ENCODE data around the gene TNIP3. TPM values are rescaled to one million over a fixed set of nuclear protein-coding genes. Genes with fewer than 3 reads are reported as not detected.
A peak's percentile ranks its signal among the peaks of the same experiment; 100 is the strongest.

TNIP3 gene
- total and polyA plus RNA-seq, 3 experiments from 2014 or later = 7.0 to 15.7 (median 13.7) TPM

DNA sequence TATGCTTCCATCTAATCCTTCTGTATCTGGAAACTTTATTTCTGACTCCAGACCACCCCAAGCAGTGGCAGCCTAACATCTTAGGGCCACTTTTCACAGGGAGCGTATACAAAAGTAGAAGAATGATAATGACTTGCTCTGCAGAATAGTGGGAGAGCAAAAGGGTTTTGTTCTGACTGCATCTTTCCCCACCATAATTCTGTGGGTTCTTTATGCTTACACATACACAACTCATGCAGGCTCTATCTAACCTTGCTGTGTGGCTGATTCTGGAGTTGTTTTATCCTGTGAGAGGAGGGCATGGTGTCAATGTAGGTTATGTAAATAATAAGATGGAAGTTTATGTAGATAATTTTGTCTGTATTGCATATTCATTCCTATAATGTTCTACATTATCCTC is 49.4 kb downstream of the TNIP3 start:
- no peaks in the 10 kb centered on the region for H3K9me3 Mint-ChIP-seq
- DNase-seq = no peak
- H3K27me3 ChIP-seq (ENCODE audit: insufficient read depth, low read length, poor library complexity, severe bottlenecking) = no peaks in the 10 kb centered on the region
- peaks cover 9% of the 10 kb centered on the region for H3K4me1 ChIP-seq (ENCODE audit: insufficient read depth, low read length)
- peak overlapping the region in 1 of 8 donors; percentile 35 for H3K27ac Mint-ChIP-seq
- no peaks in the 10 kb centered on the region for H3K36me3 Mint-ChIP-seq
- no peaks in the 10 kb centered on the region for H3K36me3 ChIP-seq (ENCODE audit: insufficient read depth, low read length)
- no peak overlapping the region for H3K4me3 Mint-ChIP-seq
- H3K27me3 Mint-ChIP-seq = no peaks in the 10 kb centered on the region
- H3K4me1 Mint-ChIP-seq = peaks cover 6 to 13% (median 10%) of the 10 kb centered on the region in 3 donors
- H3K4me3 ChIP-seq (ENCODE audit: low read length) = no peak overlapping the region
- H3K9me3 ChIP-seq (ENCODE audit: low read length) = no peaks in the 10 kb centered on the region
- H3K27ac ChIP-seq (ENCODE audit: low read depth, low read length) = no peak overlapping the region
- ChIA-PET CTCF (no interaction called here), POLR2A (no interaction called here)

- no peak overlapping the region for H3K27ac ChIP-seq (ENCODE audit: low read depth, low read length)
- POLR2A ChIA-PET = no interaction called here
- H3K36me3 ChIP-seq (ENCODE audit: insufficient read depth, low read length) = no peaks in the 10 kb centered on the region
- no peak overlapping the region for H3K4me3 Mint-ChIP-seq
- H3K9me3 Mint-ChIP-seq = no peaks in the 10 kb centered on the region
- H3K27ac Mint-ChIP-seq = no peak overlapping the region
- H3K27me3 ChIP-seq (ENCODE audit: insufficient read depth, low read length, poor library complexity, severe bottlenecking) = no peaks in the 10 kb centered on the region
- no peak for DNase-seq
- H3K4me3 ChIP-seq (ENCODE audit: low read length) = no peak overlapping the region
- peaks cover 0 to 3% of the 10 kb centered on the region in 2 donors for H3K27me3 Mint-ChIP-seq
- H3K36me3 Mint-ChIP-seq = peaks cover 0 to 4% (median 0%) of the 10 kb centered on the region in 3 donors
- H3K9me3 ChIP-seq (ENCODE audit: low read length) = no peaks in the 10 kb centered on the region
- CTCF ChIA-PET = interaction anchor here (1.0 kb wide), 1 partner anchor 24 kb away, joined by 3 read pairs; no protein-coding TSS in a partner anchor
- H3K4me1 ChIP-seq (ENCODE audit: insufficient read depth, low read length) = no peaks in the 10 kb centered on the region
- peaks cover 0 to 4% (median 2%) of the 10 kb centered on the region in 3 donors for H3K4me1 Mint-ChIP-seq
Observed at GRCh38 chr4:121112530-121112929, 51.6 kb downstream of the TNIP3 start.

- Mint-ChIP-seq H3K27ac (no peak overlapping the region), H3K4me3 (no peak overlapping the region), H3K9me3 (peaks cover 0 to 3% (median 0%) of the 10 kb centered on the region in 5 donors), H3K4me1 (peaks cover 0 to 2% (median 0%) of the 10 kb centered on the region in 3 donors), H3K36me3 (peaks cover 0 to 9% (median 0%) of the 10 kb centered on the region in 3 donors), H3K27me3 (peaks cover 0 to 3% of the 10 kb centered on the region in 2 donors)
- POLR2A ChIA-PET = no interaction called here
- H3K27ac ChIP-seq (ENCODE audit: low read depth, low read length) = no peak overlapping the region
- no peak overlapping the region for H3K4me3 ChIP-seq (ENCODE audit: low read length)
- no peaks in the 10 kb centered on the region for H3K4me1 ChIP-seq (ENCODE audit: insufficient read depth, low read length)
- H3K36me3 ChIP-seq (ENCODE audit: insufficient read depth, low read length) = no peaks in the 10 kb centered on the region
- CTCF ChIA-PET = no interaction called here
- DNase-seq = no peak
- no peaks in the 10 kb centered on the region for H3K27me3 ChIP-seq (ENCODE audit: insufficient read depth, low read length, poor library complexity, severe bottlenecking)
- H3K9me3 ChIP-seq (ENCODE audit: low read length) = no peaks in the 10 kb centered on the region
Observed at GRCh38 chr4:121108557-121108956, 55.6 kb downstream of the TNIP3 start.

- H3K27ac ChIP-seq (ENCODE audit: low read depth, low read length) = no peak overlapping the region
- no peaks in the 10 kb centered on the region for H3K4me1 ChIP-seq (ENCODE audit: insufficient read depth, low read length)
- peaks cover 0 to 3% (median 0%) of the 10 kb centered on the region in 5 donors for H3K9me3 Mint-ChIP-seq
- H3K4me1 Mint-ChIP-seq = no peaks in the 10 kb centered on the region
- H3K27ac Mint-ChIP-seq = peak overlapping the region in 1 of 8 donors; percentile 87
- DNase-seq = no peak
- CTCF ChIA-PET = no interaction called here
- H3K27me3 Mint-ChIP-seq = peaks cover 0 to 3% of the 10 kb centered on the region in 2 donors
- POLR2A ChIA-PET = no interaction called here
- no peaks in the 10 kb centered on the region for H3K36me3 ChIP-seq (ENCODE audit: insufficient read depth, low read length)
- H3K4me3 ChIP-seq (ENCODE audit: low read length) = no peak overlapping the region
- peaks cover 0 to 9% (median 0%) of the 10 kb centered on the region in 3 donors for H3K36me3 Mint-ChIP-seq
- H3K9me3 ChIP-seq (ENCODE audit: low read length) = no peaks in the 10 kb centered on the region
- no peak overlapping the region for H3K4me3 Mint-ChIP-seq
- H3K27me3 ChIP-seq (ENCODE audit: insufficient read depth, low read length, poor library complexity, severe bottlenecking) = no peaks in the 10 kb centered on the region
Observed at GRCh38 chr4:121107507-121107906, 56.6 kb downstream of the TNIP3 start.

DNA sequence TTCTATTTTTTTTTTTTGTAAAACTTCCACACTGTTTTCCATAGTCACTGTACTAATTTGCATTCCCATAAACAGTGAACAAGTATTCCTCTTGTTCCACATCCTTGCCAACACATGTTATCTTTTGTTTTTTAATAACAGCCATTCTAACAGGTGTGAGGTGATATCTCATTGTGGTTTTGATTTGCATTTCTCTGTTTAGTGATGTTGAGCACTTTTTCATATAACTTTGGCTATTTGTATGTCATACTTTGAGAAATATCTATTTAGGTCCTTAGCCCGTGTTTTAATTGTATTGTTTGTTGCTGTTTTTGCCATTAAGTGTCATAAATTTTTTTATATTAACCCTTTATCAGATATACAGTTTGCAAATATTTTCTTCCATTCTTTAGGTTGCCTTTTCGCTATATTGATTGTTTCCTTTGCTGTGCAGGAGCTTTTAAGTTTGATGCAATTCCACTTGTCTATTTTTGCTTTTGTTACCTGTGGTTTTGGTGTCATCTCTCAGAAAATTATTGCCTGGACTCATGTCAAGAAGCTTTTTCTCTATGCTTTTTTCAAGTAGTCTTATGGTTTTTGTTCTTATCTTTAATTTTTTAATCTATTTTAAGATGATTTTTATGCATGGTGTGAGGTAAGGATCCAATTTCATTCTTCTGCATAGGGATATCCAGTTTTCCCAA is 63.9 kb downstream of the TNIP3 start:
- peaks cover 0 to 6% (median 0%) of the 10 kb centered on the region in 3 donors for H3K4me1 Mint-ChIP-seq
- ChIA-PET POLR2A (no interaction called here), CTCF (interaction anchor here (1.1 kb wide), 1 partner anchor 92 kb away, joined by 3 read pairs; no protein-coding TSS in a partner anchor)

GRCh38 chr4:121098266-121098665 is 65.9 kb downstream of the TNIP3 start:
- ChIA-PET CTCF (no interaction called here), POLR2A (no interaction called here)
- no peak overlapping the region for H3K4me3 ChIP-seq (ENCODE audit: low read length)
- H3K9me3 Mint-ChIP-seq = no peaks in the 10 kb centered on the region
- H3K4me1 Mint-ChIP-seq = peaks cover 0 to 6% (median 0%) of the 10 kb centered on the region in 3 donors
- no peaks in the 10 kb centered on the region for H3K27me3 ChIP-seq (ENCODE audit: insufficient read depth, low read length, poor library complexity, severe bottlenecking)
- no peaks in the 10 kb centered on the region for H3K27me3 Mint-ChIP-seq
- H3K4me1 ChIP-seq (ENCODE audit: insufficient read depth, low read length) = no peaks in the 10 kb centered on the region
- no peaks in the 10 kb centered on the region for H3K36me3 Mint-ChIP-seq
- no peak for DNase-seq
- no peak overlapping the region for H3K4me3 Mint-ChIP-seq
- H3K27ac Mint-ChIP-seq = no peak overlapping the region
- H3K36me3 ChIP-seq (ENCODE audit: insufficient read depth, low read length) = no peaks in the 10 kb centered on the region
- H3K27ac ChIP-seq (ENCODE audit: low read depth, low read length) = no peak overlapping the region
- H3K9me3 ChIP-seq (ENCODE audit: low read length) = no peaks in the 10 kb centered on the region

More for the DNA sequence above, 63.9 kb downstream of the TNIP3 start:
- Histone ChIP-seq H3K9me3 (ENCODE audit: low read length) (no peaks in the 10 kb centered on the region), H3K27me3 (ENCODE audit: insufficient read depth, low read length, poor library complexity, severe bottlenecking) (no peaks in the 10 kb centered on the region), H3K36me3 (ENCODE audit: insufficient read depth, low read length) (no peaks in the 10 kb centered on the region), H3K27ac (ENCODE audit: low read depth, low read length) (no peak overlapping the region), H3K4me3 (ENCODE audit: low read length) (no peak overlapping the region), H3K4me1 (ENCODE audit: insufficient read depth, low read length) (no peaks in the 10 kb centered on the region)
- Mint-ChIP-seq H3K27ac (no peak overlapping the region), H3K9me3 (peaks cover 0 to 3% (median 0%) of the 10 kb centered on the region in 5 donors), H3K36me3 (no peaks in the 10 kb centered on the region), H3K27me3 (no peaks in the 10 kb centered on the region), H3K4me3 (no peak overlapping the region)
- DNase-seq = no peak

DNA sequence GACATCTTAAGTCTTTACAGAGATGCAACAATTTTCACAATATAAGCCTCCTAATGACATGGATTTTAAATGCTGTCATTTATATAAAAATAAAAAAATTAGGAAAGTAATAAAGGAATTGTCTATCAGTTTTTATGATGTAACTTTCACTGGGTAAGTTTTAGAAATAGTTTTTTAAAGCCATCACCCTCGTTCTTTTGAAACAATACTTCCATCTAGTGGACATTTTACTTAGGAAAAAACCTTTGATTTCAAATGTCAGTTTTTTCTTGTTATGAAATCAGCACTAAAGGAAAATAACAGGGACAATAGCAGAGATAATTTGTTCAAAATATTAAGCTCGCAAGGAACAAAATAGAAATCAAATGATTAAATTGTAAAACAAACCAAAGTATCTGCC is 67.5 kb downstream of the TNIP3 start:
- DNase-seq = peak in 2 of 5 donors; percentile 7 to 29
- H3K27me3 ChIP-seq (ENCODE audit: insufficient read depth, low read length, poor library complexity, severe bottlenecking) = no peaks in the 10 kb centered on the region
- H3K9me3 ChIP-seq (ENCODE audit: low read length) = no peaks in the 10 kb centered on the region
- H3K36me3 ChIP-seq (ENCODE audit: insufficient read depth, low read length) = no peaks in the 10 kb centered on the region
- H3K4me1 Mint-ChIP-seq = peaks cover 0 to 6% (median 0%) of the 10 kb centered on the region in 3 donors
- ChIA-PET POLR2A (no interaction called here), CTCF (no interaction called here)
- no peaks in the 10 kb centered on the region for H3K4me1 ChIP-seq (ENCODE audit: insufficient read depth, low read length)
- H3K9me3 Mint-ChIP-seq = no peaks in the 10 kb centered on the region
- no peaks in the 10 kb centered on the region for H3K27me3 Mint-ChIP-seq
- no peak overlapping the region for H3K4me3 ChIP-seq (ENCODE audit: low read length)
- H3K4me3 Mint-ChIP-seq = no peak overlapping the region
- no peak overlapping the region for H3K27ac Mint-ChIP-seq
- H3K27ac ChIP-seq (ENCODE audit: low read depth, low read length) = no peak overlapping the region
- no peaks in the 10 kb centered on the region for H3K36me3 Mint-ChIP-seq

- Histone ChIP-seq H3K27me3 (ENCODE audit: insufficient read depth, low read length, poor library complexity, severe bottlenecking) (no peaks in the 10 kb centered on the region), H3K9me3 (ENCODE audit: low read length) (no peaks in the 10 kb centered on the region), H3K27ac (ENCODE audit: low read depth, low read length) (no peak overlapping the region), H3K4me1 (ENCODE audit: insufficient read depth, low read length) (no peaks in the 10 kb centered on the region), H3K36me3 (ENCODE audit: insufficient read depth, low read length) (no peaks in the 10 kb centered on the region), H3K4me3 (ENCODE audit: low read length) (no peak overlapping the region)
- H3K4me3 Mint-ChIP-seq = no peak overlapping the region
- no peaks in the 10 kb centered on the region for H3K36me3 Mint-ChIP-seq
- DNase-seq = no peak
- ChIA-PET CTCF (no interaction called here), POLR2A (no interaction called here)
- H3K27me3 Mint-ChIP-seq = no peaks in the 10 kb centered on the region
- no peak overlapping the region for H3K27ac Mint-ChIP-seq
- H3K9me3 Mint-ChIP-seq = no peaks in the 10 kb centered on the region
- peaks cover 0 to 6% (median 0%) of the 10 kb centered on the region in 3 donors for H3K4me1 Mint-ChIP-seq
Observed at GRCh38 chr4:121096191-121096590, 67.9 kb downstream of the TNIP3 start.
